ENCODE measurements around the gene KRT26. TPM values are rescaled to one million over a fixed set of nuclear protein-coding genes. Genes with fewer than 3 reads are reported as not detected.
A peak's percentile ranks its signal among the peaks of the same experiment; 100 is the strongest.

KRT26 gene
- total and polyA plus RNA-seq, 2 experiments from 2014 or later: not detected

- DNase-seq (ENCODE audit: low read depth in 1 of 2, low spot score in 1 of 2): no peak
- TF ChIP-seq CTCF (IDR thresholded peaks at IDR 0.05; ENCODE audit: low read depth, low read length): no peak
- H3K4me3 ChIP-seq: no peak overlapping the region
- no peak overlapping the region for H3K27ac ChIP-seq
- no peaks in the 10 kb centered on the region for H3K4me1 ChIP-seq (ENCODE audit: low read depth)
- no peaks in the 10 kb centered on the region for H3K36me3 ChIP-seq
- H3K27me3 ChIP-seq: peaks cover 29% of the 10 kb centered on the region
- H3K9me3 ChIP-seq (ENCODE audit: low read depth): no peaks in the 10 kb centered on the region
Observed at GRCh38 chr17:40794466-40794865, 22.5 kb upstream of the KRT26 start.

GRCh38 chr17:40793832-40794231, 21.8 kb upstream of the KRT26 start:
- H3K27me3 ChIP-seq: peaks cover 25% of the 10 kb centered on the region
- no peak for TF ChIP-seq CTCF (IDR thresholded peaks at IDR 0.05; ENCODE audit: low read depth, low read length)
- no peak overlapping the region for H3K27ac ChIP-seq
- H3K4me3 ChIP-seq: no peak overlapping the region
- no peaks in the 10 kb centered on the region for H3K4me1 ChIP-seq (ENCODE audit: low read depth)
- H3K36me3 ChIP-seq: no peaks in the 10 kb centered on the region
- no peaks in the 10 kb centered on the region for H3K9me3 ChIP-seq (ENCODE audit: low read depth)
- no peak for DNase-seq (ENCODE audit: low read depth in 1 of 2, low spot score in 1 of 2)

GRCh38 chr17:40791787-40792436, 19.9 kb upstream of the KRT26 start:
- DNase-seq (ENCODE audit: low read depth in 1 of 2, low spot score in 1 of 2): peak; percentile 40 to 62
- peak; percentile 71 for TF ChIP-seq CTCF (IDR thresholded peaks at IDR 0.05; ENCODE audit: low read depth, low read length)
- Histone ChIP-seq H3K27me3 (peaks cover 17% of the 10 kb centered on the region), H3K27ac (no peak overlapping the region), H3K4me1 (ENCODE audit: low read depth) (no peaks in the 10 kb centered on the region), H3K36me3 (no peaks in the 10 kb centered on the region), H3K9me3 (ENCODE audit: low read depth) (no peaks in the 10 kb centered on the region), H3K4me3 (no peak overlapping the region)

GRCh38 chr17:40791111-40791510, 19.1 kb upstream of the KRT26 start:
- TF ChIP-seq CTCF (IDR thresholded peaks at IDR 0.05; ENCODE audit: low read depth, low read length): no peak
- Histone ChIP-seq H3K4me1 (ENCODE audit: low read depth) (no peaks in the 10 kb centered on the region), H3K36me3 (no peaks in the 10 kb centered on the region), H3K9me3 (ENCODE audit: low read depth) (no peaks in the 10 kb centered on the region), H3K27ac (no peak overlapping the region), H3K4me3 (no peak overlapping the region), H3K27me3 (peaks cover 14% of the 10 kb centered on the region)
- no peak for DNase-seq (ENCODE audit: low read depth in 1 of 2, low spot score in 1 of 2)

GRCh38 chr17:40782450-40782849, 10.4 kb upstream of the KRT26 start, which contains the start of gene KRT27:
KRT27 (minus strand) TSS chr17:40782550; CDS start chr17:40782493, 57 bp downstream.
- no peak within 1 kb of the TSS for H3K4me3 ChIP-seq
- no peak for TF ChIP-seq CTCF (IDR thresholded peaks at IDR 0.05; ENCODE audit: low read depth, low read length)
- H3K9me3 ChIP-seq (ENCODE audit: low read depth): no peaks in the 10 kb centered on the region
- H3K36me3 ChIP-seq: no peaks in the 10 kb centered on the region
- no peak within 1 kb of the TSS for H3K27ac ChIP-seq
- peaks cover 16% of the 10 kb centered on the region for H3K27me3 ChIP-seq
- no peak for DNase-seq (ENCODE audit: low read depth in 1 of 2, low spot score in 1 of 2)
- no peaks in the 10 kb centered on the region for H3K4me1 ChIP-seq (ENCODE audit: low read depth)
